Suprapubic skin (tissue), 3 donors: ENCODE measurements around the gene JAK1.

Source experiments
- POLR2AphosphoS5 ChIP-seq, 3 donors: sonication (generic); formaldehyde crosslinking; IDR thresholded peaks; one replicate each; pipeline ENCODE4 v1.6.1; 2017; ENCODE audit warnings: antibody characterized with exemption in 3 of 3
- TF ChIP-seq, protein P1 (sequence below), 2 donors: fragments of 200-600 bp in 1 of 2; fragments of 450-650 bp in 1 of 2; sonication (generic) in 1 of 2; IDR thresholded peaks; one replicate each; pipeline ENCODE4 v1.5.1; 2016 to 2019; ENCODE audit warnings: antibody characterized with exemption in 2 of 2, mild to moderate bottlenecking in 1 of 2, moderate library complexity in 1 of 2

DNA sequence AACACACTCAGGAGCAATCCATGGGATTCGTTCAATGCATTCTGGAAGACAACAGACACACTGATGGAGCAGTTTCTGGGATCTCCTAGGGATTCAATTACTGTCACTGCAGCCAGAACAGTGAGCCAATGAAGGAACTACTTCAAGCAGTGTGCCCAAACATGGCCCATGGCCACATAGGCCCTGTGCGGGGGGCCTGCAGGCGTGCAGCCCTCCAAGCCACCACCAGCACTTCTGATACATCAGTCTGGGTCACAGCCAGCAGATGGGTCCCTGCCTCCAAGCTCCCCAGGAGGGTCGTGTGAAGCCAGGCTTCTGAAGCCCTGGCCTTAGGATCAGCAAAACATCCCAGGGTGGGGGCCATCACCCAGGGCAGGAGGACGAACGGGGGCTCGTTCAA lies 122.2 kb downstream of the JAK1 start:
- TF ChIP-seq, protein P1, sequence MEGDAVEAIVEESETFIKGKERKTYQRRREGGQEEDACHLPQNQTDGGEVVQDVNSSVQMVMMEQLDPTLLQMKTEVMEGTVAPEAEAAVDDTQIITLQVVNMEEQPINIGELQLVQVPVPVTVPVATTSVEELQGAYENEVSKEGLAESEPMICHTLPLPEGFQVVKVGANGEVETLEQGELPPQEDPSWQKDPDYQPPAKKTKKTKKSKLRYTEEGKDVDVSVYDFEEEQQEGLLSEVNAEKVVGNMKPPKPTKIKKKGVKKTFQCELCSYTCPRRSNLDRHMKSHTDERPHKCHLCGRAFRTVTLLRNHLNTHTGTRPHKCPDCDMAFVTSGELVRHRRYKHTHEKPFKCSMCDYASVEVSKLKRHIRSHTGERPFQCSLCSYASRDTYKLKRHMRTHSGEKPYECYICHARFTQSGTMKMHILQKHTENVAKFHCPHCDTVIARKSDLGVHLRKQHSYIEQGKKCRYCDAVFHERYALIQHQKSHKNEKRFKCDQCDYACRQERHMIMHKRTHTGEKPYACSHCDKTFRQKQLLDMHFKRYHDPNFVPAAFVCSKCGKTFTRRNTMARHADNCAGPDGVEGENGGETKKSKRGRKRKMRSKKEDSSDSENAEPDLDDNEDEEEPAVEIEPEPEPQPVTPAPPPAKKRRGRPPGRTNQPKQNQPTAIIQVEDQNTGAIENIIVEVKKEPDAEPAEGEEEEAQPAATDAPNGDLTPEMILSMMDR (IDR thresholded peaks at IDR 0.05) = no peak
- no peak for TF ChIP-seq POLR2AphosphoS5 (IDR thresholded peaks at IDR 0.05)
